A549 (cell line): ENCODE results near the gene C4orf50. TPM values are rescaled to one million over a fixed set of nuclear protein-coding genes. Genes with fewer than 3 reads are reported as not detected.

Experiments used
- ATAC-seq, 2 experiments: fragments of 200-7000 bp in 1 of 2; fragments of >200 bp in 1 of 2; cut with Nextera tagmentation in 1 of 2; cut with Tn5 transposase in 1 of 2; 3 replicates each; pipeline versions ENCODE4 v1.8.0 to v1.9.1; 2018 to 2020; ENCODE audit warnings: mild to moderate bottlenecking in 1 of 2, moderate library complexity in 1 of 2
- CTCF ChIA-PET: fragments of 300-600 bp; sonication (Branson Sonifier 250); formaldehyde crosslinking; extraction: SDS; loops from one replicate; lab custom pipeline; 2021; ENCODE audit warnings: antibody characterized with exemption, inconsistent platforms; lab: Yijun Ruan, JAX
- POLR2A ChIA-PET: fragments of 350-600 bp; formaldehyde crosslinking; extraction: SDS; loops from one replicate; lab custom pipeline; 2021; ENCODE audit warnings: antibody characterized with exemption, inconsistent platforms; lab: Yijun Ruan, JAX
- DNase-seq, 2 experiments: peaks; one replicate each; pipeline versions ENCODE4 v3.0.0 to v3.0.0-alpha.2; 2011 to 2016; ENCODE audit warnings: low read depth in 1 of 2, low spot score in 1 of 2
- FAIRE-seq: peaks from 2 replicates; lab custom pipeline; 2011; peaks lifted over from hg19 to GRCh38; lab: Jason Lieb, UNC
- H3K27ac ChIP-seq, 2 experiments: fragments of >200 bp; sonication (Bioruptor Twin); formaldehyde crosslinking; 3 replicates each; pipeline ENCODE4 v1.5.1; 2016 to 2017
- H3K4me1 ChIP-seq: fragments of >200 bp; sonication (Bioruptor Twin); formaldehyde crosslinking; 3 replicates; pipeline ENCODE4 v1.6.1; 2016
- H3K4me2 ChIP-seq: fragments of >200 bp; sonication (Bioruptor Twin); formaldehyde crosslinking; 3 replicates; pipeline ENCODE4 v1.6.1; 2016
- H3K4me3 ChIP-seq: fragments of >200 bp; sonication (Bioruptor Twin); formaldehyde crosslinking; 3 replicates; pipeline ENCODE4 v1.5.1; 2016
- H3K9me3 ChIP-seq: fragments of >200 bp; sonication (Bioruptor Twin); formaldehyde crosslinking; 3 replicates; pipeline ENCODE4 v1.6.1; 2016
- CBX2 ChIP-seq: fragments of 200-600 bp; sonication (generic); IDR thresholded peaks from 2 replicates; pipeline ENCODE4 v1.6.1; 2016; ENCODE audit warnings: low read depth, mild to moderate bottlenecking, borderline replicate concordance
- CBX8 ChIP-seq: fragments of 200-600 bp; sonication (generic); IDR thresholded peaks from 2 replicates; pipeline ENCODE4 v1.6.1; 2016
- EHMT2 ChIP-seq: fragments of 200-600 bp; sonication (generic); IDR thresholded peaks from 2 replicates; pipeline ENCODE4 v1.6.1; 2016; ENCODE audit warnings: antibody characterized with exemption, low read depth, mild to moderate bottlenecking, moderate library complexity
- ESRRA ChIP-seq: fragments of 150-350 bp; IDR thresholded peaks from 2 replicates; pipeline ENCODE4 v1.6.1; 2014; ENCODE audit warnings: mild to moderate bottlenecking, low read length, borderline replicate concordance
- FOSB ChIP-seq: fragments of 250-450 bp; sonication (Bioruptor Pico); IDR thresholded peaks from 2 replicates; pipeline ENCODE4 v1.5.0; 2020; ENCODE audit warnings: mild to moderate bottlenecking, moderate library complexity
- FOXS1 ChIP-seq: fragments of 250-450 bp; sonication (Bioruptor Pico); IDR thresholded peaks from 2 replicates; pipeline ENCODE4 v1.5.0; 2020; ENCODE audit warnings: mild to moderate bottlenecking, moderate library complexity
- HEYL ChIP-seq: fragments of 250-450 bp; sonication (Bioruptor Pico); IDR thresholded peaks from 2 replicates; pipeline ENCODE4 v1.8.0; 2021; ENCODE audit warnings: mild to moderate bottlenecking, moderate library complexity
- JUN ChIP-seq, 2 experiments: fragments of >200 bp; sonication (Bioruptor Twin); formaldehyde crosslinking; IDR thresholded peaks; 2 replicates in 1 of 2; 3 replicates in 1 of 2; pipeline ENCODE4 v1.6.1; 2016 to 2017
- KDM1A ChIP-seq: fragments of 200-600 bp; sonication (generic); IDR thresholded peaks from 2 replicates; pipeline ENCODE4 v1.6.1; 2016; ENCODE audit warnings: low read depth, mild to moderate bottlenecking
- KDM5A ChIP-seq: fragments of 200-600 bp; sonication (generic); IDR thresholded peaks from 2 replicates; pipeline ENCODE4 v1.6.1; 2016; ENCODE audit warnings: antibody characterized with exemption, mild to moderate bottlenecking
- MAFK ChIP-seq: fragments of 450-650 bp; IDR thresholded peaks from 2 replicates; pipeline ENCODE4 v1.6.1; 2014; ENCODE audit not compliant: partially characterized antibody
- MAZ ChIP-seq: fragments of 150-350 bp; IDR thresholded peaks from 2 replicates; pipeline ENCODE4 v1.6.1; 2014; ENCODE audit warnings: antibody characterized with exemption, low read depth, low read length, borderline replicate concordance
- NPAS2 ChIP-seq: fragments of 250-450 bp; sonication (Bioruptor Pico); IDR thresholded peaks from 2 replicates; pipeline ENCODE4 v1.8.0; 2022; ENCODE audit warnings: mild to moderate bottlenecking, moderate library complexity, borderline replicate concordance
- RCOR1 ChIP-seq: fragments of 150-350 bp; IDR thresholded peaks from 2 replicates; pipeline ENCODE4 v1.6.1; 2014; ENCODE audit warnings: antibody characterized with exemption, low read length, low read depth
- REST ChIP-seq: fragments of 200-600 bp; sonication (generic); IDR thresholded peaks from 2 replicates; pipeline ENCODE4 v1.6.1; 2016; ENCODE audit warnings: antibody characterized with exemption, mild to moderate bottlenecking, moderate library complexity
- RFX5 ChIP-seq: fragments of 450-650 bp; IDR thresholded peaks from 2 replicates; pipeline ENCODE4 v1.7.1; 2014; ENCODE audit warnings: antibody characterized with exemption, mild to moderate bottlenecking, moderate library complexity
- RNF2 ChIP-seq: fragments of 200-600 bp; sonication (generic); IDR thresholded peaks from 2 replicates; pipeline ENCODE4 v1.6.1; 2016; ENCODE audit warnings: low read depth, mild to moderate bottlenecking, antibody characterized with exemption, moderate library complexity, borderline replicate concordance
- SREBF2 ChIP-seq: fragments of 450-650 bp; IDR thresholded peaks from 2 replicates; pipeline ENCODE4 v1.6.1; 2014; ENCODE audit warnings: mild to moderate bottlenecking, moderate library complexity
- TP53 ChIP-seq: fragments of 250-450 bp; sonication (Bioruptor Pico); IDR thresholded peaks from 2 replicates; pipeline ENCODE4 v1.5.0; 2021; ENCODE audit warnings: mild to moderate bottlenecking, moderate library complexity
- USF2 ChIP-seq: fragments of 450-650 bp; IDR thresholded peaks from 2 replicates; pipeline ENCODE4 v1.6.1; 2014; ENCODE audit warnings: antibody characterized with exemption
- ZC3H11A ChIP-seq: fragments of 450-650 bp; IDR thresholded peaks from 2 replicates; pipeline ENCODE4 v1.6.1; 2014; ENCODE audit warnings: antibody characterized with exemption, mild to moderate bottlenecking
- ZFP36 ChIP-seq: fragments of 450-650 bp; IDR thresholded peaks from 2 replicates; pipeline ENCODE4 v1.6.1; 2014; ENCODE audit warnings: borderline replicate concordance; ENCODE audit not compliant: partially characterized antibody
- WGBS: methylation state at CpG from one replicate; pipeline ENCODE4 v1.1.6; 2017; ENCODE audit errors: missing lambda C conversion rate; 5-methylcytosine and 5-hydroxymethylcytosine counted together
- polyA plus RNA-seq, 4 experiments: library from polyadenylated mRNA; depleted of rRNA in 3 of 4; stranded (reverse); fragments of >200 nt; fragmentation: RNase III in 1 of 4; extraction: RNeasy Plus Mini Kit Qiagen cat#74134 plus additional on column Dnase treatment in 1 of 4; gene quantifications; 2 replicates in 3 of 4; 3 replicates in 1 of 4; pipeline ENCODE4 v1.2.3, GENCODE V29; 2011 to 2017
- TF ChIP-seq, protein P1 (sequence below): IDR thresholded peaks from 2 replicates; pipeline ENCODE4 v1.6.1; 2012
- TF ChIP-seq, protein P2 (sequence below): fragments of 250-450 bp; sonication (Bioruptor Pico); IDR thresholded peaks from 2 replicates; pipeline ENCODE4 v1.5.0; 2021; ENCODE audit warnings: mild to moderate bottlenecking, moderate library complexity, borderline replicate concordance
- TF ChIP-seq, protein P3 (sequence below): fragments of >200 bp; sonication (Bioruptor Twin); formaldehyde crosslinking; IDR thresholded peaks from 3 replicates; pipeline ENCODE4 v1.6.1; 2016
- TF ChIP-seq, protein P4 (sequence below): IDR thresholded peaks from 2 replicates; pipeline ENCODE4 v1.6.1; 2012

C4orf50 gene
- polyA plus RNA-seq, 2 of the 4 experiments (the other 2 are of a cell fraction), result not detected

DNA sequence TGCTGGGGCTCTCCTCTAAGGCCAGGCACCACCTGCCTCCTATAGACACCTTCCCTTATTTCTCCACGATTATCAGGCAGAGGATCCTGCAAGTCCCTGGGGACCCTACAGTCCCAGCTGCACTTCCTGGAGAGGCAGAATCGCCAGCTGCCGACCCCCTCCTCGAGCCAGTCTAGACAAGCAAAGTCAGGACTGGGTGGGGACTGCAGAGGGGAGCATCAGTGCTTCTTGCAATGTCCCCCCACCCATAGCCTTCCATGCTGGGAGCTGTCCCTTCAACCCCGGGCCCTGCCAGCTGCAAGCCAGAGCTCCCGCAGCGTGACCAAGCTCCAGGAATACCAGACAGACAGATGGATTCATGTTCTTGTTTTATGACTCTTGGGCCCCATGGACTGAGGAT is 124.0 kb downstream of the C4orf50 start:
- H3K4me3 ChIP-seq, result no peak overlapping the region
- H3K27ac ChIP-seq, result no peak overlapping the region
- POLR2A ChIA-PET, result no interaction called here
- FAIRE-seq (no peak), DNase-seq (no peak), ATAC-seq (no peak)
- no peaks in the 10 kb centered on the region; the same call in 1 of the 3 replicates for H3K9me3 ChIP-seq
- TF ChIP-seq, protein P1, sequence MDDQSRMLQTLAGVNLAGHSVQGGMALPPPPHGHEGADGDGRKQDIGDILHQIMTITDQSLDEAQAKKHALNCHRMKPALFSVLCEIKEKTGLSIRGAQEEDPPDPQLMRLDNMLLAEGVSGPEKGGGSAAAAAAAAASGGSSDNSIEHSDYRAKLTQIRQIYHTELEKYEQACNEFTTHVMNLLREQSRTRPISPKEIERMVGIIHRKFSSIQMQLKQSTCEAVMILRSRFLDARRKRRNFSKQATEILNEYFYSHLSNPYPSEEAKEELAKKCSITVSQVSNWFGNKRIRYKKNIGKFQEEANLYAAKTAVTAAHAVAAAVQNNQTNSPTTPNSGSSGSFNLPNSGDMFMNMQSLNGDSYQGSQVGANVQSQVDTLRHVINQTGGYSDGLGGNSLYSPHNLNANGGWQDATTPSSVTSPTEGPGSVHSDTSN, result no peak
- TF ChIP-seq RFX5 (no peak), USF2 (no peak), RCOR1 (no peak), KDM5A (no peak)
- no peaks in the 10 kb centered on the region for H3K4me1 ChIP-seq
- H3K4me2 ChIP-seq, result no peak overlapping the region
- WGBS, result 18% methylated on average over 2 of the region's 7 CpGs
- CTCF ChIA-PET, result interaction anchor here (1.0 kb wide), 1 partner anchor 9 kb away, joined by 4 read pairs; no protein-coding TSS in a partner anchor

DNA sequence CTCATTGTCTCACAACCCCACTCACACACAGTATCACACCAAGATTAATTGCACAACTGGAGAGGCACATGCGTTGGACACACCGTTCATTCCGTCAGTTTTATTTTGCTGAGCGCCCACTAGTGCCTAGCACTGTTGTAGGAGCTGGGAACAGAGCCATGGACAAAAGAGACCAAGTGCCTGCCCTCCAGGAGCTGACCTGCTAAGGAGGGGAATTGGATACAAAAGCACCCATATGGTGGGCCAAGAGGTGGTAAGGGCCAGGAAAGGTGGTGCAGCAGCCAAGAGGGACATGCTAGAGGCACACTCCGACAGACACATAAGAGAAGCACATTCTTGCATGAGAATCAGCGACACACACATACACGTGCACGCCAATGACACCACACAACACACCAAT is 124.6 kb downstream of the C4orf50 start:
- CTCF ChIA-PET, result interaction anchor here (1.0 kb wide), 1 partner anchor 10 kb away, joined by 4 read pairs; no protein-coding TSS in a partner anchor
- Histone ChIP-seq H3K27ac (no peak overlapping the region), H3K9me3 (no peaks in the 10 kb centered on the region; the same call in 1 of the 3 replicates), H3K4me2 (no peak overlapping the region), H3K4me3 (no peak overlapping the region), H3K4me1 (no peaks in the 10 kb centered on the region)
- ATAC-seq (no peak), FAIRE-seq (no peak), DNase-seq (no peak)
- POLR2A ChIA-PET, result no interaction called here
- WGBS, result 41% methylated on average over 7 of the region's 8 CpGs
- no peak for TF ChIP-seq REST
- TF ChIP-seq KDM1A, result no peak
- TF ChIP-seq JUN (IDR thresholded peaks at IDR 0.05), result no peak
- TF ChIP-seq TP53 (CRISPR knock-in tag), result no peak
- no peak for TF ChIP-seq CBX8
- no peak for TF ChIP-seq ZFP36
- no peak for TF ChIP-seq MAZ
- no peak for TF ChIP-seq SREBF2
- TF ChIP-seq, protein P2, sequence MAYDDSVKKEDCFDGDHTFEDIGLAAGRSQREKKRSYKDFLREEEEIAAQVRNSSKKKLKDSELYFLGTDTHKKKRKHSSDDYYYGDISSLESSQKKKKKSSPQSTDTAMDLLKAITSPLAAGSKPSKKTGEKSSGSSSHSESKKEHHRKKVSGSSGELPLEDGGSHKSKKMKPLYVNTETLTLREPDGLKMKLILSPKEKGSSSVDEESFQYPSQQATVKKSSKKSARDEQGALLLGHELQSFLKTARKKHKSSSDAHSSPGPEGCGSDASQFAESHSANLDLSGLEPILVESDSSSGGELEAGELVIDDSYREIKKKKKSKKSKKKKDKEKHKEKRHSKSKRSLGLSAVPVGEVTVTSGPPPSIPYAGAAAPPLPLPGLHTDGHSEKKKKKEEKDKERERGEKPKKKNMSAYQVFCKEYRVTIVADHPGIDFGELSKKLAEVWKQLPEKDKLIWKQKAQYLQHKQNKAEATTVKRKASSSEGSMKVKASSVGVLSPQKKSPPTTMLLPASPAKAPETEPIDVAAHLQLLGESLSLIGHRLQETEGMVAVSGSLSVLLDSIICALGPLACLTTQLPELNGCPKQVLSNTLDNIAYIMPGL (CRISPR knock-in tag), result no peak

GRCh38 chr4:5893004-5893580 is 125.1 kb downstream of the C4orf50 start, which contains the start of gene CRMP1:
Gene CRMP1, minus strand, starts transcription at chr4:5893086. Its CDS starts 117 bp downstream, at chr4:5892969.
- Histone ChIP-seq H3K9me3 (no peaks in the 10 kb centered on the region; the same call in 1 of the 3 replicates), H3K4me2 (no peak within 1 kb of the TSS), H3K27ac (no peak within 1 kb of the TSS), H3K4me3 (no peak within 1 kb of the TSS), H3K4me1 (no peaks in the 10 kb centered on the region; the same call in 2 of the 3 replicates)
- no peak for ATAC-seq
- no peak for FAIRE-seq
- CTCF ChIA-PET, result interaction anchor here (1.0 kb wide), 1 partner anchor 11 kb away, joined by 4 read pairs; no protein-coding TSS in a partner anchor
- 61% methylated on average over 20 of the region's 67 CpGs for WGBS
- POLR2A ChIA-PET, result no interaction called here
- no peak for DNase-seq
- TF ChIP-seq ESRRA, result no peak
- TF ChIP-seq KDM5A, result no peak
- no peak for TF ChIP-seq FOSB (CRISPR knock-in tag)
- TF ChIP-seq SREBF2, result no peak
- TF ChIP-seq RNF2, result no peak
- TF ChIP-seq MAFK, result no peak
- TF ChIP-seq CBX2, result no peak
- no peak for TF ChIP-seq FOXS1 (CRISPR knock-in tag)
- no peak for TF ChIP-seq HEYL (CRISPR knock-in tag)
- TF ChIP-seq EHMT2, result no peak
- TF ChIP-seq, protein P3, sequence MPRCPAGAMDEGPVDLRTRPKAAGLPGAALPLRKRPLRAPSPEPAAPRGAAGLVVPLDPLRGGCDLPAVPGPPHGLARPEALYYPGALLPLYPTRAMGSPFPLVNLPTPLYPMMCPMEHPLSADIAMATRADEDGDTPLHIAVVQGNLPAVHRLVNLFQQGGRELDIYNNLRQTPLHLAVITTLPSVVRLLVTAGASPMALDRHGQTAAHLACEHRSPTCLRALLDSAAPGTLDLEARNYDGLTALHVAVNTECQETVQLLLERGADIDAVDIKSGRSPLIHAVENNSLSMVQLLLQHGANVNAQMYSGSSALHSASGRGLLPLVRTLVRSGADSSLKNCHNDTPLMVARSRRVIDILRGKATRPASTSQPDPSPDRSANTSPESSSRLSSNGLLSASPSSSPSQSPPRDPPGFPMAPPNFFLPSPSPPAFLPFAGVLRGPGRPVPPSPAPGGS, result no peak
- no peak for TF ChIP-seq ZC3H11A
- no peak for TF ChIP-seq NPAS2
- TF ChIP-seq, protein P4, sequence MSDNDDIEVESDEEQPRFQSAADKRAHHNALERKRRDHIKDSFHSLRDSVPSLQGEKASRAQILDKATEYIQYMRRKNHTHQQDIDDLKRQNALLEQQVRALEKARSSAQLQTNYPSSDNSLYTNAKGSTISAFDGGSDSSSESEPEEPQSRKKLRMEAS, result no peak
